ENCODE measurements around the gene SBK3. TPM values are rescaled to one million over a fixed set of nuclear protein-coding genes. Genes with fewer than 3 reads are reported as not detected.

SBK3 gene
- total and polyA plus RNA-seq, 2 of the 8 experiments (the other 6 are each of a cell fraction or from before 2014, with no cell fraction given): 0.76 to 1.5 TPM

DNA sequence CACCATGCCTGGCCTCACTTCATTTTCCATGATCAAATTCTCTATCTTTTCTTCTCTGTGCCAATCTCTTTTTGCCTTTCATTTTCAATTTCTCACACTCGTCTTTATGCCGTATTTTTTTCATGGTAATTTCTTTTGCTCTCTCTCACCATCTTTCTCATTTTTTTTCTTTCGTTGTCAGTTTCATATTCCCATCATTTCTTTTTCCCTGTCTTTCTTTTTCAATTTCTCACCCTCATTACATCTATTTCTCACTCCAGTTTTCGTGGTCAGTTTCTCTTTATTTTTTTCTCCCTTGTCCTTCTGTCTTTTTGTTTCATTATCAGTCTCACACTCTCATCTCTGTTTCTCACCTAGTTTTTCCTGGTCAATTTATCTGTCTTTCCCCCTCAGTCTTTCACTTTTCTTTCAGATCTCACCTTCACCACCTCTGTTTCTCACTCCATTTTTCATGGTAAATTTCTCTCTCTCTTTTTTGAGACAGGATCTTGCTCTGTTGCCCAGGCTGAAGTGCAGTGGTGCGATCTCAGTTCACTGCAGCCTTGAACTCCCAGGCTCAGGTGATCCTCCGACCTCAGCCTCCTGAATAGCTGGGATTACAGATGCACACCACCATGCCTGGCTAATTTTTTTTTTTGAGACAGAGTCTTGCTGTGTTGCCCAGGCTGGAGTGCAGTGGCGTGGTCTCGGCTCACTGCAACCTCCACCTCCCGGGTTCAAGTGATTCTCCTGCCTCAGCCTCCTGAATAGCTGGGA lies 43.0 kb downstream of the SBK3 start:
- CTCF ChIA-PET (ENCODE audit: partially characterized antibody): interaction anchor here (1.1 to 2.0 kb wide), 6 partner anchors 14 to 130 kb away, joined by 3 to 8 read pairs (median 5); partner anchors contain the start of genes SSC5D and TMEM238
- H3K23me2 ChIP-seq (ENCODE audit: low read depth, low read length): no peaks in the 10 kb centered on the region
- H2BK5ac ChIP-seq (ENCODE audit: low read depth, low read length): no peak overlapping the region
- H4K91ac ChIP-seq (replicated peaks; ENCODE audit: insufficient read length, low read length): no peak overlapping the region
- no peak for DNase-seq (ENCODE audit: low read depth in 1 of 2, low spot score in 2 of 2)
- no peak overlapping the region for H3K18ac ChIP-seq (ENCODE audit: extremely low read depth, low read length)
- no peaks in the 10 kb centered on the region for H4K20me1 ChIP-seq (replicated peaks in 1 of 2; ENCODE audit: control insufficient read depth in 1 of 2, insufficient read depth in 2 of 2, low read length in 2 of 2)
- no peak overlapping the region for H3K4ac ChIP-seq (replicated peaks; ENCODE audit: insufficient read length, low read depth, low read length)
- H3K4me1 ChIP-seq (replicated peaks in 1 of 4; ENCODE audit: control insufficient read depth in 3 of 4, insufficient read depth in 4 of 4, low read length in 3 of 4): no peaks in the 10 kb centered on the region
- TF ChIP-seq MAFK (IDR thresholded peaks at IDR 0.05; ENCODE audit: low read depth, low read length): no peak
- TF ChIP-seq CEBPB (IDR thresholded peaks at IDR 0.05; ENCODE audit: low read depth, low read length): no peak
- TF ChIP-seq E2F6 (IDR thresholded peaks at IDR 0.05): no peak
- no peak for TF ChIP-seq CTCF (IDR thresholded peaks at IDR 0.05; ENCODE audit: control extremely low read depth in 1 of 3, insufficient read depth in 1 of 3, low read depth in 1 of 3, low read length in 3 of 3)
- peaks cover 8 to 9% of the 10 kb centered on the region in 2 experiments; a peak in 3 of 4 replicates for H3K9me3 ChIP-seq (ENCODE audit: insufficient read depth in 2 of 2, low read depth in 1 of 2, low read length in 1 of 2)
- no peak overlapping the region for H3K56ac ChIP-seq (replicated peaks; ENCODE audit: insufficient read length, low read depth, low read length)
- no peak overlapping the region for H3K23ac ChIP-seq (ENCODE audit: insufficient read length)
- no peak overlapping the region for H2BK120ac ChIP-seq (replicated peaks; ENCODE audit: low read depth, low read length)
- no peak overlapping the region for H3K9ac ChIP-seq (replicated peaks in 1 of 4; ENCODE audit: extremely low read depth in 1 of 4, low read depth in 3 of 4, low read length in 3 of 4)
- no peak overlapping the region for H2BK12ac ChIP-seq (ENCODE audit: low read depth, low read length)
- H3K79me2 ChIP-seq (ENCODE audit: control insufficient read depth in 1 of 2, insufficient read depth in 2 of 2, low read length in 2 of 2): no peaks in the 10 kb centered on the region
- no peak overlapping the region for H4K5ac ChIP-seq (ENCODE audit: insufficient read length, low read depth, low read length)
- H3K27ac ChIP-seq (ENCODE audit: low read depth, low read length): no peak overlapping the region
- no peak overlapping the region for H3K14ac ChIP-seq (ENCODE audit: insufficient read length)
- H3K36me3 ChIP-seq (ENCODE audit: control insufficient read depth in 2 of 4, insufficient read depth in 4 of 4, low read length in 3 of 4): peaks cover 0 to 3% (median 0%) of the 10 kb centered on the region in 4 experiments; a peak in 1 of 8 replicates
- H2BK20ac ChIP-seq (ENCODE audit: low read length): no peak overlapping the region
- 87 to 100% methylated on average over 2 to 9 of the region's 9 CpGs for WGBS, 2 experiments (ENCODE audit: extremely low coverage in 1 of 2, insufficient coverage in 1 of 2, insufficient read length in 1 of 2, insufficient replicate concordance in 2 of 2, low coverage in 1 of 2, low lambda C conversion rate in 2 of 2, missing lambda C conversion rate in 1 of 2)
- POLR2A ChIA-PET (ENCODE audit: partially characterized antibody): interaction anchor here (0.6 to 1.7 kb wide), 5 partner anchors 17 to 156 kb away, joined by 3 to 8 read pairs (median 4); partner anchors contain the start of genes CCDC106, FIZ1 and NAT14
- H2BK15ac ChIP-seq (ENCODE audit: low read length): no peak overlapping the region
- no peak overlapping the region for H2AK5ac ChIP-seq (ENCODE audit: low read depth, low read length)
- no peak overlapping the region for H2AFZ ChIP-seq (ENCODE audit: low read length)
- H4K8ac ChIP-seq (ENCODE audit: extremely low read depth, insufficient read depth, low read length): no peak overlapping the region
- peaks cover 11 to 23% (median 17%) of the 10 kb centered on the region in 4 experiments for H3K27me3 ChIP-seq (replicated peaks in 1 of 4; ENCODE audit: control insufficient read depth in 3 of 4, extremely low read depth in 1 of 4, insufficient read depth in 3 of 4, low read length in 3 of 4)
- H3K4me2 ChIP-seq (ENCODE audit: insufficient read depth in 1 of 2, low read depth in 2 of 2, low read length in 2 of 2): no peak overlapping the region
- H3K4me3 ChIP-seq (ENCODE audit: extremely low read depth in 1 of 4, insufficient read depth in 2 of 4, low read depth in 3 of 4, low read length in 4 of 4): no peak overlapping the region
- FAIRE-seq: no peak
- no peaks in the 10 kb centered on the region for H3K79me1 ChIP-seq (ENCODE audit: low read depth, low read length)
